LNCaP clone FGC (cell line): ENCODE results near the gene UBXN7.

Source experiments
- DNase-seq: peaks from one replicate; pipeline ENCODE4 v3.0.0-alpha.2; 2011; ENCODE audit warnings: low read depth
- H3K4me3 ChIP-seq: 2 replicates; pipeline ENCODE4 v1.5.1; 2011; ENCODE audit warnings: mild to moderate bottlenecking, low read depth, low read length, control low read depth
- TF ChIP-seq, protein P1 (sequence below): IDR thresholded peaks from 2 replicates; pipeline ENCODE4 v1.5.1; 2012; ENCODE audit warnings: mild to moderate bottlenecking; ENCODE audit not compliant: control insufficient read depth, insufficient read depth; ENCODE audit errors: extremely low read depth

The UBXN7 gene

DNA sequence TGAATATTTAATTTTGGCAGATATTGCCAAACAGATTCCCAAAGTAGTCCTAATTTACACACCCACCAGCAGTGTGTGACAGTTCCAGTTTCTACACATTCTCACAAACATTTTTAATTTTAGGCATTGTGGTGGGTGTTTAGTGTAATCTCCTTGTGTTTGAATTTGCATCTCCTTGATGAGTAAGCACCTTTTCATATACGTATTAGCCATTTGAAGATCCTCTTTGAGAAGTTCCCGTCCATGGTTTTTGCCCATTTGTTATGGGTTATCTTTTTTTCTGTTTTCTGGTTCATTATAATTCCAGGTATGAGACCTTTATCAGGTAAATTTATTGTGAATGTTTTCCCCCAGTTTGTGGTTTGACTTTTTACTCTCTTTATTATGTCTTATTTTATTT is 91.8 kb downstream of the UBXN7 start:
- no peak for DNase-seq
- TF ChIP-seq, protein P1, sequence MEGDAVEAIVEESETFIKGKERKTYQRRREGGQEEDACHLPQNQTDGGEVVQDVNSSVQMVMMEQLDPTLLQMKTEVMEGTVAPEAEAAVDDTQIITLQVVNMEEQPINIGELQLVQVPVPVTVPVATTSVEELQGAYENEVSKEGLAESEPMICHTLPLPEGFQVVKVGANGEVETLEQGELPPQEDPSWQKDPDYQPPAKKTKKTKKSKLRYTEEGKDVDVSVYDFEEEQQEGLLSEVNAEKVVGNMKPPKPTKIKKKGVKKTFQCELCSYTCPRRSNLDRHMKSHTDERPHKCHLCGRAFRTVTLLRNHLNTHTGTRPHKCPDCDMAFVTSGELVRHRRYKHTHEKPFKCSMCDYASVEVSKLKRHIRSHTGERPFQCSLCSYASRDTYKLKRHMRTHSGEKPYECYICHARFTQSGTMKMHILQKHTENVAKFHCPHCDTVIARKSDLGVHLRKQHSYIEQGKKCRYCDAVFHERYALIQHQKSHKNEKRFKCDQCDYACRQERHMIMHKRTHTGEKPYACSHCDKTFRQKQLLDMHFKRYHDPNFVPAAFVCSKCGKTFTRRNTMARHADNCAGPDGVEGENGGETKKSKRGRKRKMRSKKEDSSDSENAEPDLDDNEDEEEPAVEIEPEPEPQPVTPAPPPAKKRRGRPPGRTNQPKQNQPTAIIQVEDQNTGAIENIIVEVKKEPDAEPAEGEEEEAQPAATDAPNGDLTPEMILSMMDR, result no peak
- H3K4me3 ChIP-seq, result no peak overlapping the region

DNA sequence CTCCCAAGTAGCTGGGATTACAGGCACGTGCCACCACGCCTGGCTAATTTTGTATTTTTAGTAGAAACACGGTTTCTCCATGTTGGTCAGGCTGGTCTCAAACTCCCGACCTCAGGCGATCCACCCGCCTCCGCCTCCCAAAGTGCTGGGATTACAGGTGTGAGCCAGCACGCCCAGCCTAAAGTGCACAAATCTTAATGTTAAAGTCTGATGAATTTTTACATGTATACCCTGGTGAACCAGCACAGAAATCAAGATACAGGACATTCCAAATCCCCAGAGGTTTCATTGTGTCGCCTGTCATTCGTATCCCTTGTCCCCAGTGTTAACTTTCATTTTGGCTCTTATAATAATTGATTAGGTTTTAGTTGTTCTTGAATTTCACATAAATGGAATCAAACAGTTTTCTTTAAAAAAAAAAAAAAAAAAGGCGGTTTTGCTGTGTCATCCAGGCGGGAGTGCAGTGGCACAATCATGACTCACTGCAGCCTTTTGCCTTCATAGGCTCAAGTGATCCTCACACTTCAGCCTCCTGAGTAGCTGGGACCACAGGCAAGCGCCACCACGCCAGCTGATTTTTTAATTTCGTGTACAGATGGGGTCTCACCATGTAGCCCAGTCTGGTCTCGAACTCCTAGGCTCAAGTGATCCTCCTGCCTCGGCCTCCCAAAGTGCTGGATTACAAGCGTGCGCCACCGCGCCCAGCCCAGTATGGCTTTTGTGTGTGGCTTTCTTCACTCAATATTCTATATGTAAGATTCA is 92.6 kb downstream of the UBXN7 start:
- no peak overlapping the region for H3K4me3 ChIP-seq
- TF ChIP-seq, protein P1, result no peak
- no peak for DNase-seq

DNA sequence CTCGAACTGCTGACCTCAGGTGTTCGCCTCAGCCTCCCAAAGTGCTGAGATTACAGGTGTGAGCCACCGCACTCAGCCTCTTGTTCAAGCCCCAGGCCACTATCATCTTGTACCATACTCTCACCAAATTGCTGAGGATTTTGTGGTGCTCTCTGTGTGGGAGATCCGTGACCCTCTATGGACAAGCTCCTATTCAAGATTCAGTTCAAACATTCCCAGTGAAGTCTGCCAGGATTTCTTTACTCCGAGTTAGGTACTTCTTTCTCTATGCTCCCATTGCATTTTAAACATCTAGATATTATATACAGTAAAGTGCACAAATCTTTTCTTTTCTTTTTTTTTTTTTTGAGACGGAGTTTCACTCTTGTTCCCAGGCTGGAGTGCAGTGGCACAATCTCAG is 93.2 kb downstream of the UBXN7 start:
- TF ChIP-seq, protein P1, result no peak
- H3K4me3 ChIP-seq, result no peak overlapping the region
- DNase-seq, result no peak

DNA sequence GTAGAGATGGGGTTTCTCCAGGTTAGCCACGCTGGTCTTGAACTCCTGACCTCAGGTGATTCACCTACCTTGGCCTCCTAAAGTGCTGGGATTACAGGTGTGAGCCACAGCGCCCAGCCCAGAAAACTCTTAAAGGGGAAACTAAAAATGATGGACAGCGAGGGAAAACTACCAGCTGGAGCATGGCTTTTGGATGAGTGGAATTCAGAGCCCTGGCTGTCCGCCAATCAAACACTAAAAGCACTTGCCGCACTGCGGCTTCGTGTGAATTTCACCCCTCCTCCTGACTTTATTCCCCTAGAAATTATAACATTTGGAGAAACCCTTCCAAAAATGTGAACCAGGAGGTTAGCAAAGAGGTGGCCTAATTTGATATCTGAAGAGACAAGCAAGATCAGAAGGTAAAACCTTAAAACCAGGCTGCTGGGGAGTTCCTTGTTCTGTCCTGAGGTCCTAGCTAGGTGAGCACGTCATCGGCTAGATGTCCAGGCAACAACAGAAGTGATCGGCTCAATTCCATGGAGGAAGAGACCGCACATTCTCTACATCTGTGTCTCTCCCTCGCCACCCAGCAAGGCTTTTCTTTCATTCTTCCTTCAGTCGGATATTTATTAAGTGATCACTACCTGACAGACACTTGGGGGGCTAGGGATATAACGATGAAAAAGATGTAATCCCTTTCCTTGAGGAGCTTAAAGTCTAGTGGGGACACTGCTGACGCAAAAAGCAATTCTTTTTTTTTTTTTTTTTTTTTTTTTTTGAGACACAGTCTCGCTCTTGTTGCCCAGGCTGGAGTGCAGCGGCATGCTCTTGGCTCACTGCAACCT is 95.7 kb downstream of the UBXN7 start:
- TF ChIP-seq, protein P1, result no peak
- DNase-seq, result no peak
- H3K4me3 ChIP-seq, result no peak overlapping the region

DNA sequence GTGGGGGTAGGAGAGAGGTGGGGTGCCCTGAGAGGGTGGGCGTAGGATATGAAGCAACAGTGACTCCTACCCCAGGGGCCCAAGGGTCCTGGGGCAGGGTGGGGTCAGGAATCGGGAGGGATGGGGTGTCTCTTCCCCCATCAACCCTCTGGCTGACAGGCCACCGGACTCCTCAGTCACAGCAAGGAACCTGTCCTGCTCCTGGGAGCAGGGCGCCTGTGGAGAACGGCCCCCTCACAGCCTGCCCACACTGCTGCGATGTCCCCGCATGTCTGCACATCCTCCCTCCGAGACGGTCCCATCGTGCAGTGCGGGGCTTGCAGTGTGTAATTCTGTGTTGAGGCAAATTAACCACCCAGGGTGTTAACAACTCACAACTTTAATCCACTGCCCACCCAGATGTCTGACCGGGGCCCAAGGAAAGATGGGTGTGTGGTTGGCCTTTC is 96.7 kb downstream of the UBXN7 start:
- TF ChIP-seq, protein P1, result no peak
- no peak for DNase-seq
- no peak overlapping the region for H3K4me3 ChIP-seq

DNA sequence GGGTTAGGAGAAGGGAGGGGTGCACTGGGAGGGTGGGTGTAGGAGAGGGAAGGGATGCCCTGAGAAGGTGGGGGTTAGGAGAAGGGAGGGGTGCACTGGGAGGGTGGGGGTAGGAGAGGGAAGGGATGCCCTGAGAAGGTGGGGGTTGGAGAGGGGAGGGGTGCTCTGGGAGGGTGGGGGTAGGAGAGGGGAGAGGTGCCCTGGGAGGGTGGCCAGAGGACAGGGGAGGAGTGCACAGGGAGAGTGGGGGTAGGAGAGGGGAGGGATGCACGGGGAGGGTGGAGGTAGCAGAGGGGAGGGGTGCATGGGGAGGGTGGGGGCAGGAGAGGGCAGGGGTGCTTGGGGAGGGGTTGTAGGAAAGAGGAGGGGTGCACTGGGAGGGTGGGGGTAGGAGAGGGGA is 97.2 kb downstream of the UBXN7 start:
- no peak for DNase-seq
- TF ChIP-seq, protein P1, result no peak
- H3K4me3 ChIP-seq, result no peak overlapping the region

DNA sequence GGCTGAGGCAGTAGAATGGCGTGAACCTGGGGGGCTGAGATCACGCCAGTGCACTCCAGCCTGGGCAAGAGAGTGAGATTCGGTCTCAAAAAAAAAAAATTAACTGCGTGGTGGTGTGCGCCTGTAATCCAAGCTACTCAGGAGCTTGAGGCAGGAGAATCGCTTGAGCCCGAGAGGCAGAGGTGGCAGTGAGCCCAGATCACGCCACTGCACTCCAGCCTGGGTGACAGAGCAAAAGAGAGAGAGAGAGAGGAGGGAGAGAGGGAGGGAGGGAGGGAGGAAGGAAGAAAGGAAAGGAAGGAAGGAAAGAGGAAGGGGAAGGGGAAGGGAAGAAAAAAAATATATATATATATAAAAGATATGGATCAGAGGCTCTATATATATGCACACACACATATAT is 100.1 kb downstream of the UBXN7 start:
- no peak for DNase-seq
- TF ChIP-seq, protein P1, result no peak
- H3K4me3 ChIP-seq, result no peak overlapping the region
